K562 (cell line): ENCODE data around the gene CDKN3. TPM values are rescaled to one million over a fixed set of nuclear protein-coding genes. Genes with fewer than 3 reads are reported as not detected.

Experiments
- CEBPG ChIP-seq, 3 experiments: fragments of 200-800 bp in 1 of 3; sonication (Bioruptor generic) in 1 of 3; sonication (generic) in 1 of 3; formaldehyde crosslinking in 1 of 3; IDR thresholded peaks in 2 of 3; conservative IDR thresholded peaks in 1 of 3; 2 replicates each; pipeline versions ENCODE4 v1.6.1 to v1.8.0; 2016 to 2022; ENCODE audit warnings: missing compliant biosample characterization in 2 of 3, missing genetic modification characterization in 2 of 3, mild to moderate bottlenecking in 1 of 3, missing genetic modification reagents in 1 of 3
- CTBP1 ChIP-seq: fragments of 450-650 bp; IDR thresholded peaks from 2 replicates; pipeline ENCODE4 v1.6.1; 2016; ENCODE audit warnings: borderline replicate concordance
- HLTF ChIP-seq: fragments of 450-650 bp; IDR thresholded peaks from 2 replicates; pipeline ENCODE4 v1.6.1; 2016
- POLR2H ChIP-seq: IDR thresholded peaks from 2 replicates; pipeline ENCODE4 v1.6.1; 2016; ENCODE audit warnings: missing genetic modification characterization, low read depth, mild to moderate bottlenecking, control low read depth, missing compliant biosample characterization, moderate library complexity
- SMC3 ChIP-seq: conservative IDR thresholded peaks from 2 replicates; pipeline ENCODE4 v1.6.1; 2011; ENCODE audit warnings: low read depth, low read length, improper control_type of control experiment; ENCODE audit not compliant: insufficient read depth
- SPI1 ChIP-seq: IDR thresholded peaks from 2 replicates; pipeline ENCODE4 v1.6.1; 2011; ENCODE audit warnings: low read depth, low read length, control low read depth, borderline replicate concordance
- TSHZ1 ChIP-seq: fragments of 250-450 bp; sonication (Bioruptor Pico); IDR thresholded peaks from 2 replicates; pipeline ENCODE4 v1.4.0; 2020; ENCODE audit warnings: mild to moderate bottlenecking, moderate library complexity
- ZKSCAN8 ChIP-seq: fragments of 200-800 bp; sonication (Bioruptor generic); IDR thresholded peaks from 2 replicates; pipeline ENCODE4 v1.6.1; 2016; ENCODE audit warnings: missing genetic modification characterization, missing compliant biosample characterization
- ZMIZ1 ChIP-seq, 2 experiments: fragments of 150-350 bp in 1 of 2; IDR thresholded peaks; 2 replicates each; pipeline ENCODE4 v1.6.1; 2012 to 2016; ENCODE audit warnings: low read depth in 2 of 2, low read length in 2 of 2, mild to moderate bottlenecking in 1 of 2, moderate library complexity in 1 of 2
- ZNF3 ChIP-seq: fragments of 250-450 bp; sonication (Bioruptor Pico); IDR thresholded peaks from 2 replicates; pipeline ENCODE4 v1.5.0; 2021; ENCODE audit warnings: mild to moderate bottlenecking, moderate library complexity
- polyA plus RNA-seq, 8 experiments: library from polyadenylated mRNA; depleted of rRNA in 4 of 8; stranded (reverse) in 5 of 8; unstranded in 3 of 8; fragments of >200 nt; fragmentation: Nextera tagmentation in 2 of 8; fragmentation: Illumina TruSeq in 1 of 8; extraction: Ambion mirVana in 2 of 8; extraction: Trizol in 1 of 8; gene quantifications; 2 replicates each; pipeline versions ENCODE4 v1.2.1 to v1.2.3, GENCODE V29; 2011 to 2014; ENCODE audit warnings: inconsistent platforms in 1 of 8, missing spikeins in 1 of 8
- total RNA-seq, 7 experiments: library from RNA; depleted of rRNA in 6 of 7; stranded (reverse); fragments of >200 nt in 6 of 7; fragmentation: Illumina TruSeq in 2 of 7; extraction: Trizol in 2 of 7; gene quantifications; 2 replicates each; pipeline versions ENCODE4 v1.2.1 to v1.2.3, GENCODE V29; 2011 to 2021; ENCODE audit warnings: low replicate concordance in 1 of 7
- TF ChIP-seq, protein P1 (sequence below): fragments of 250-450 bp; sonication (Bioruptor Pico); IDR thresholded peaks from 2 replicates; pipeline ENCODE4 v1.9.0; 2021; ENCODE audit warnings: mild to moderate bottlenecking, inconsistent platforms
- TF ChIP-seq, protein P2 (sequence below), 3 experiments: IDR thresholded peaks in 2 of 3; conservative IDR thresholded peaks in 1 of 3; 2 replicates each; pipeline ENCODE4 v1.5.1; 2011 to 2012; ENCODE audit warnings: low read length in 3 of 3, mild to moderate bottlenecking in 3 of 3, control low read depth in 2 of 3, improper control_type of control experiment in 1 of 3, inconsistent platforms in 1 of 3, low read depth in 1 of 3, mixed read lengths in 1 of 3, moderate library complexity in 1 of 3; ENCODE audit not compliant: insufficient read depth in 2 of 3

The CDKN3 gene
- total and polyA plus RNA-seq, 9 of the 15 experiments (the other 6 are each of a cell fraction or from before 2014, with no cell fraction given): 41.3 to 128 (median 70.7) TPM

DNA sequence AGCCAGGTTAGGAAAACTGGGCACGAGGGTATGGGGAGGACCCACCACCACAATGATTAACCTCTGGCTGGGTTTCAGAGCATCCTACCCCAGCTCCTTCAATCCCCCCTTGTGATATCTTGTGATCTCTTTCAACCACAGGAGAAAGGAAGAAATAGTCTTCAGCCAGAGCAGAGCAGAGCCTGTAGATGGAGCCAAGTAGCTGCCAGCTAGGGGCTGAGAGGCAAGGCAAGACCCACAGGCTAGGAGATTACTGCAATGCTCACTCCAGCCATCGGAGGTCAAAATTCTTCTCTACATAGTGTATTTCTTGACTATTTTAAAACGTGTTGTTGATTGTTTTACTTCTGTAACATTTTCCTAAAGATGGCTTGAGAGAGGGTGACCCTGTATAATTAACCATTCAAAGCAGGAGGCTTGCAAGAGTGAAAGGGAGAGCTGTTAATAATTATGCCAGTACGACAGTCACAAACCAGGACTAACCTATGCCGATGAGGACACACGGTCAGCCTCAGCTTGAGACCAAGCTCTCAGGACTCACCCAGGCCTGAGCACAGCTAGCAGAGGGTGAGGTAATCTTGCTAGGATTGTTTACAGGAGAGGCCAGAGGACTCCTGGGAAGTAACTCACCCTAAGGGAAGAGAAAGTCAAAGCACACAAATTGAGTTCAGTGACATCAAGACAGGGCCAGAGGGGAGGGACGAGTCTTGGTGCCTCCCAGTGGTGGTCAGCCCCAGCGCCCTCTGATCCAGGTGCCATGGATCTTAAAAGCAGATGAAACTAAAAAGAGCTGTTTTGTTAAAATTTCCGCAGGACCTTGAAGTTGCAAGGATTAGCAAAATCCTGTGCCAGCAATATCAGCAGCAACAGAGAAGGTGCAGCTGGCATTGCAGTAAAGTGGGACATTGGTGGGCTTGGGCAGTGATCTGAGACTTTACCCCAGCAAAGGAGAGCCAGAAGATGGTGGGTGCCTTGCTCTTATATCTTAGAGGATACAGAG, 29.8 kb upstream of the CDKN3 start (continued):
- no peak for TF ChIP-seq TSHZ1
- no peak for TF ChIP-seq SPI1
- no peak for TF ChIP-seq ZKSCAN8
- TF ChIP-seq CEBPG (CRISPR knock-in tag; IDR thresholded peaks at IDR 0.05): no peak
- TF ChIP-seq CEBPG (tag; conservative IDR thresholded peaks at IDR 0.05 in 1 of 2, IDR thresholded peaks at IDR 0.05 in 1 of 2): no peak
- no peak for TF ChIP-seq ZNF3 (CRISPR knock-in tag)
- TF ChIP-seq, protein P1, sequence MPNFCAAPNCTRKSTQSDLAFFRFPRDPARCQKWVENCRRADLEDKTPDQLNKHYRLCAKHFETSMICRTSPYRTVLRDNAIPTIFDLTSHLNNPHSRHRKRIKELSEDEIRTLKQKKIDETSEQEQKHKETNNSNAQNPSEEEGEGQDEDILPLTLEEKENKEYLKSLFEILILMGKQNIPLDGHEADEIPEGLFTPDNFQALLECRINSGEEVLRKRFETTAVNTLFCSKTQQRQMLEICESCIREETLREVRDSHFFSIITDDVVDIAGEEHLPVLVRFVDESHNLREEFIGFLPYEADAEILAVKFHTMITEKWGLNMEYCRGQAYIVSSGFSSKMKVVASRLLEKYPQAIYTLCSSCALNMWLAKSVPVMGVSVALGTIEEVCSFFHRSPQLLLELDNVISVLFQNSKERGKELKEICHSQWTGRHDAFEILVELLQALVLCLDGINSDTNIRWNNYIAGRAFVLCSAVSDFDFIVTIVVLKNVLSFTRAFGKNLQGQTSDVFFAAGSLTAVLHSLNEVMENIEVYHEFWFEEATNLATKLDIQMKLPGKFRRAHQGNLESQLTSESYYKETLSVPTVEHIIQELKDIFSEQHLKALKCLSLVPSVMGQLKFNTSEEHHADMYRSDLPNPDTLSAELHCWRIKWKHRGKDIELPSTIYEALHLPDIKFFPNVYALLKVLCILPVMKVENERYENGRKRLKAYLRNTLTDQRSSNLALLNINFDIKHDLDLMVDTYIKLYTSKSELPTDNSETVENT (CRISPR knock-in tag): no peak
- no peak for TF ChIP-seq ZMIZ1 (IDR thresholded peaks at IDR 0.05; ENCODE audit: low read depth in 2 of 2, low read length in 2 of 2)
- TF ChIP-seq HLTF: no peak
- peak; percentile 54; the same call in 1 of the 2 replicates for TF ChIP-seq SMC3
- TF ChIP-seq, protein P2, sequence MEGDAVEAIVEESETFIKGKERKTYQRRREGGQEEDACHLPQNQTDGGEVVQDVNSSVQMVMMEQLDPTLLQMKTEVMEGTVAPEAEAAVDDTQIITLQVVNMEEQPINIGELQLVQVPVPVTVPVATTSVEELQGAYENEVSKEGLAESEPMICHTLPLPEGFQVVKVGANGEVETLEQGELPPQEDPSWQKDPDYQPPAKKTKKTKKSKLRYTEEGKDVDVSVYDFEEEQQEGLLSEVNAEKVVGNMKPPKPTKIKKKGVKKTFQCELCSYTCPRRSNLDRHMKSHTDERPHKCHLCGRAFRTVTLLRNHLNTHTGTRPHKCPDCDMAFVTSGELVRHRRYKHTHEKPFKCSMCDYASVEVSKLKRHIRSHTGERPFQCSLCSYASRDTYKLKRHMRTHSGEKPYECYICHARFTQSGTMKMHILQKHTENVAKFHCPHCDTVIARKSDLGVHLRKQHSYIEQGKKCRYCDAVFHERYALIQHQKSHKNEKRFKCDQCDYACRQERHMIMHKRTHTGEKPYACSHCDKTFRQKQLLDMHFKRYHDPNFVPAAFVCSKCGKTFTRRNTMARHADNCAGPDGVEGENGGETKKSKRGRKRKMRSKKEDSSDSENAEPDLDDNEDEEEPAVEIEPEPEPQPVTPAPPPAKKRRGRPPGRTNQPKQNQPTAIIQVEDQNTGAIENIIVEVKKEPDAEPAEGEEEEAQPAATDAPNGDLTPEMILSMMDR (IDR thresholded peaks at IDR 0.05 in 2 of 3, conservative IDR thresholded peaks at IDR 0.05 in 1 of 3; ENCODE audit: insufficient read depth in 2 of 3, low read depth in 1 of 3, low read length in 3 of 3): peak; percentile 64 to 93 (median 87)
- TF ChIP-seq CTBP1: no peak
- TF ChIP-seq POLR2H: no peak
